ENCODE measurements around the gene LSP1.

LSP1 gene

DNA sequence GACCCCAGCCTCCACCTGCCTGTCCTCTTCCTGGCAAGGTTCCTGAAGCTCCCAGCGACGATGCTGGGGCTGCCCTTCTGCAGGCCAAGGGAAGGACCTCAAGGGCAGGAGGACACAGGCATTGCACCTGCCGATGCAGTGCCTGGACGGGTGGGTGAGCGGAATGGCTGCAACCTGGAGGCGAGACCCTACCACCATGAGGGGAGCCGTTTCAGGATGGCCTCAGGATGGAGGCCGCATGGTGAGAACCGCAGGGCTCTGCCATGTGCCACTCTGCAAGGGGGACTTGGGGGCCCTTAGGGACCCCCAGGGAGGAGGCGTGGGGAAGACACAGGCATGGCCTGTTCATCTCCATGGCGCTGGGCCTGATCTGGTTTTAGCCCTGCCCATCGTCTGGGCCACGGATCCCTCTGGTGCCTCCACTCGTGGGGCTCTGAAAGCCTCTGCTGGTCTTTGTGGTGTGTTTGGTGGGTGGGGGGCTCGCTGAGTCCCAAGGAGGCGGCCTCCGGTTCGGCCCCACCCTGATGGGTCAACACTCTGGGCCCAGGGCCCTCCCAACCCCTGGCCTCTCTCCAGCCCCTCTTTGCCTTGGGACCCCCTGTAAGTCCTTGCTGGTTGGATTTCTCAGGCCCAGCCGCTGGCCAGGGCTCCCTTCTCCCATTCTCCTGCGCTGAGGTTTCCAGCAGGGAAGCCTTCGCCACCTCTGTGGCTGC, 1.3 kb upstream of the LSP1 start:
- no peak for DNase-seq

DNA sequence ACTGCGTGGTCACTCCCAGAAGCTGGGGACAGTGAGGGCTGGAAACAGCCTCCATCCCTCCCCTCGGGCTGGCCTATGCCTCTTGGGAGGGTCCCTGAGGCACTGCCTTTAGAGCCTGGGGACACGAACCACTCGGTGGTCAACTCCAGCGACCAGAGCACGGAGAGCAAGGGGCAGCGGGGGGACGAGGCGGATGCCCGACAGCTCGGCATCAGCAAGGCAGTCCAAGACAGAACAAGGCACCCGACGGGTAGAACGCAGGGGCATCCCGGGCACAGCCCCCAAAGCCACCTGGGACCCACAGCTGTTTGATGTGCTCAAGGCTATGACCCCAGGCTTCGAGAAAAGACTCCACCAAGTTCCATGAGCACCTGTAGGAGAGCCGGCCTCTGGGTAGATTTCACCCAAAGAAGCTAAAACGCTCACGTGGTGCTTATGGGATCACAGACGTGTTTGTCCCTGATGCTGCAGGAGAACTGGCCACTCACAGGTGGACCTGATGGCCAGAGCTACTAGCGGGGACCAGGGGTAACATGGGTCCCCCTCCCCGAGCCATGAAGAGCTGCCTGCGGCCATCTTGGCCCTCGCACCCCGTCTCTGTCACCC, 510 bp upstream of the LSP1 start:
- DNase-seq, result no peak

DNA sequence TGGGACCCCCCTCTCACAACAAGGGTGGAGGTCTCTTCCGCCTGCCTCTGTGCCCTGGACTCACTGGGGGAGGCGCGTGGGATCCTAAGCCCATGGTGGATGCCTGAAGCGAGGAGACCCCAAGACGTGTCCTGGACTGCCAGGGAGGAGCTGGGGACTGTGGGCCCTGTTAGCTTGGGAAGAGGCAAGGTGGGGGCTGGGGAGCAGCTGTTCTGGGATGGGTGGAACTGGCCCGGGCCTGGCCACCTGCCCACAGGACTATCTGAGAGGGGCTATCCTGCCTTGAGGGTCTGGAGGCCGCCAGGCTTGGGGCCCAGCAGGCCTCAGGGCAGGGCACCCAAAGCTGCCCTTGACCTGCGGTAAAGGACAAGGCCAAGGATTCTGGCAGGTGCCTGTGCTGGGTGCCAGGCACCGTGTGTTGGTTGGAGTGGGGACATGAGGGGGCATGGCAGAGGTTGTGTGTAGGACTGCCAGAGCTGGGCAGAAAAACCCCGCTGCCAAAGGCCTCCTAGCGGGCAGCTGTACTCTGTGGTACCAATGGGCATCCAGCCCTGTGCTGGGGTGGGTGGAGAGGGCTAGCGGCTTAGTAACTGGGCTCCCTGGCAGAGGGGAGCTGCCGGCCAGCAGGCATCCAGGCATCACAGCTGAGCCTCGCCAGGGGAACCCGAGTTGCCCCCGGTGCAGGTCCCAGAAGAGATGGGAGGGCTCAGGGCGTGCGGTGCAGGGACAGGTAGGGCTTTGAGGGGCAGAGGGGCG, 670 bp downstream of the LSP1 start:
- DNase-seq, result no peak

DNA sequence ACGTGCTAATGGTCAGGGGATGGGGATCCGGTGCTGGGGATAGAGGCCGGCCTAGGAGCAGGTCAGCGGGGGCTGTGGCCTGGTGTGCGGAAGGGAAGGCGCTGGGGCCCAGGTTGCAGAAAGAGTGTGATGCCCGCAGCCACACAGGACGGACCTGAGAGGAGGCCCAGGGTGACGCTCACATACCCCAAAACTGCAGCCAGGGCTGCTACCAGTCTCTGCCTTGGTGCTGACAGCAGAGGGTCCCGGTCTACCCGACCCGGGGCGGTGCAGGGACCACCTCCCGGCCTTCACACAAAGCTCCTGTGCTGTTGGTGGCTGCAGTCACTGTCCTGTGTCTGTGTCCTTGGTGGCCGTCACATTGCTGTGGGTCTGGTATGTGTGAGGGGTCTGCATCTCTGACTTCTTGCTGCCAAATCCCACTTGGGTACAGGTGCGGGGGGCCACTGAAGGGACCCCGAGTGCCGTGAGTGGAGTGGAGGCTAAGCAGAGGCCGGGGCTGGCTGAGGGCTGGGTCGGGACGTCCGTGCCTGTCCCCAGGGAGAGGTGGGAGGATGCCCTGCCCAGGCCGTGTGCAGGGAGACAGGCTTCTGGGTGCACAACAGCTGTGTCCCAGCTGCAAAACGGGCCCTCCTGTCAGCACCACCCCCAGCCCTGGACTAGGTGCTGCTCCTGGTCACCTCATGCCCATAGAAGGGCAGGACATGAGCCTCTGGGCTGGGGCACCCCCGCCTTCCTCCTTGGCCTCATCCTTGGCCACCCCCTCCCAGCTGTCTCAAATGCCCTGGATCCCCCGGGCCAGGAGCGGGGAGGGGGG, 1.5 kb downstream of the LSP1 start:
- no peak for DNase-seq

DNA sequence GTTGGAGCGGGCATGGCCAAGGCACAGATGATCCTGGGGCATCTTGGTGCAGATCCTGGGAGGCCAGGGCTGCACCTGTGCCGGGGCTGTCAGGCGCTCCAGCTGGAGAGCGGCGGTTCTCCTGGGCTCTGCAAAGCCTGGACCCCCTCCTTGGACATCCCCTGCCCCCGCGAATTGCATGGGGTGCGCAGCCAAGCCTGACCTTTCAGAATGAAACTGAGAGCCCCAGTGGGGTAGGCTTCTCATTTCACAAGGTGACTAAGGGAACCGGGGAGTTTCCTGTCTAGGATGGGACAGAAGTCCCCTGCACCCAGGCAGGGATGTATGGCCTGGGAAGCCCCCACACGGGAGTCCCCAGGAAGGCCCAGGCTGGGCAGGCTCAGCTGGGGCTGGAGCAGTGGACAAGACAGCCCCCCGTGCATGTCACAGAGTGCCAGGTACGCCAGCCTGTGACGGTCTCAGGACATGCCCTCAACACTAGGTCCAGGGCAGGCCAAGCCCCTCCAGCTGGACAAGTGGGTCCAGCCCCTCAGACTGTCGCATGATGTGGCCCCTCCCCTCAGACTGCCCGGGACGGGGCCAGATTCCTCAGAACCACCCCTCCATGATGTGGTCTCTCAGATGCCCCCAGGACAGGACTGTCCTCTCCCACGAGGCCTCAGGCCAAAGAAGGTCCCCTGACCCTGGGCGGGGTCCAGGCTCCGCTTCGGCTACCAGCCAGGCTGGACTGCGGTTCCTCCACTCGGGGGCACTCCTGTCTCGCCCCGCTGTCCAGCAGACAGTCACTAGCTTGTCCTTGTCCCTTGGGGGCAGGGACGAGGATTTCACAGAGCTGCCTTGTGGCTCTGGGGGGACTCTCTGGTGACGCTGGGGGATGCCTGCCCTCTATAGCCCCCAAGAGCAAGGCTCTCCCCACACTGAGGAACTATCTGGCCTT, 2.3 kb downstream of the LSP1 start:
- DNase-seq, result peak; percentile 62

DNA sequence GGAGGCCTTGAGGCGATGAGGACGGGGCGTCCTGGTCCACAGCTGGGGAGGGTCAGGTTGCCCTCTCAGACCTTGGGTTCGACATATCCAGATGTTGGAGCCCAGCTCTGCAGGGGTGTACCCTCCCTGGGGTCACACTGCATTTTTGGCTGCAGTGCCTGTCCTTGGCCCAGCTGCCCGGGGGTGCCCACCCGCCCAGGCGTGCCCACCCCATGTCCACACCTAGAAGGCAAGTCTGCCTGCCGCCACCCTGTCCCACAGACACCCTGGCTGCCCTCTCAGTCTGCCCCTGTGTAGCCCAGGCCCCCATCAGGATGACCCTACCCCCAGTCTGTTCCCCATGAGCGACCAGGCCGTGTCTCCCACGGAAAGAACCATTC, 3.0 kb downstream of the LSP1 start:
- DNase-seq, result no peak

DNA sequence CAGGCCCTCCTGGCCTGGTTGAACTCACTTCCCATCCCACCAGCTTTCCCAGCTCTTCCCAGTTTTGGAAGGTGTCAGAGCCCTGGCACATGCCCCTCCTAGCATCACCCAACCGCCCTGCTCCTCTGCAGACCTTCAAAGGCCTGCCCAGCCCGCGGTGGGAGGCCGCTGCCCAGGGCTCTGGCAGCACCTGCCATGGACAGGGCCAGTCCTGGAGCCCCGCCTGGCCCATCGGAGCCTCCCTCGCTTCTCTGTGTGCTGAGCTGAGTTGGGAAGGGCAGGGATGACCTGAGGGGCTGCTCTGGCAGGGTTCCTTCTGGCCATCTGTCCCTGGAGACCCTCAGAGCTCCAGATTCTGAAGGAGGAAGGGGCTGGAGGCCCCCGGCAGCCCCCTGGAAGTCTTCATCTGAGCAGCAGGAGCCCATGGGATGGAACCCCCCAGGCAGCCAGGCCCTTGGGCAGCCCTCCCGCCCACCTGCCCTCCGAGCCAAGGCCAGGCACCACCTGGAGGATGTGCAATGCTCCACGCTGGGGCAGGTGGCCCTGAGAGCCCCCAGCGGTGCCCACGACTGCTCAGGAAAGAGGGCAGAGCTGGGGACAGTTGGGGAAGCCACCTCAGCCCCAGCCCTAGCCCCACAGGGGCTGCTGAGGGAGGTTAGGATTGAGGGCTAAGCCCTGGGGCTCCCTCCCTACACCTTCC, 3.6 kb downstream of the LSP1 start:
- DNase-seq, result no peak

DNA sequence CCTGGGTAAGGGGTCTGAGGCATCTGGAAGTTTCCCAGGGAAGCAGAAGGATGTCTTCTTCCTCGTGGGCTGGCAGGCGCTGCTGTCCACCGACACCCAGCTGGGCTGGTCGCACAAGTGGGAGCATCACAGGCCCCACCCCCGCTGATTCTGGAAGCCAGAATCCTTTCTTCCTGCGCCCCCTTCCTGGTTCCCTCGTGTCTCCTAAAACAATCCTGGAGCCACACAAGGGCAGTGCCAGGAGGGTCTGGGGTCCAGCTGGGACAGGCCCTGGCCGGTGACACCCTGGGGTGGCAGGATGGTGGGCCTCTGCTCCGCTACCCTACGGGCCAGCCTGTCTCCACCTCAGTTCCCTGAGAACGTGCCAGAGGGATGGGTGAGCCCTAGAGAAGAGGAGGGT, 4.2 kb downstream of the LSP1 start:
- DNase-seq, result no peak

DNA sequence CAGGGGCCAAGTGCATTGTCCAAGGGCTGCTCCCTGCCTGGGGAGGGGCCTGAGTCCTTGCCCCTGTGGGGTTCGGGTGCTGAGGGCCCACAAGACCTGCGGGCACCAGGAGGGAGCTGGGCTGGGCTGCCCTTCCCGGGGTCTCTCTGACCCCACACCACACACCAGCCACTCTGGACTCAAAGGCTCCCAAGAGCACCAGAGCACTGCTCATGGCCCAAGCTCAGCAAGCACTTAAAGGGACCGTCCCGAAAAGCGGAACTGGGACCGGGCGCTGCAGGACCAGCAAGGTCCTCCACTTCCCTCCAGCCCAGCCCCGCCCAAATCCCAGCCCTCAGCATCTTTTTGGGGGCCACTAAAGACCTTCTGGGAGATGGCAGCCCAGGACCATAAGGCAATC, 5.3 kb downstream of the LSP1 start:
- no peak for DNase-seq

DNA sequence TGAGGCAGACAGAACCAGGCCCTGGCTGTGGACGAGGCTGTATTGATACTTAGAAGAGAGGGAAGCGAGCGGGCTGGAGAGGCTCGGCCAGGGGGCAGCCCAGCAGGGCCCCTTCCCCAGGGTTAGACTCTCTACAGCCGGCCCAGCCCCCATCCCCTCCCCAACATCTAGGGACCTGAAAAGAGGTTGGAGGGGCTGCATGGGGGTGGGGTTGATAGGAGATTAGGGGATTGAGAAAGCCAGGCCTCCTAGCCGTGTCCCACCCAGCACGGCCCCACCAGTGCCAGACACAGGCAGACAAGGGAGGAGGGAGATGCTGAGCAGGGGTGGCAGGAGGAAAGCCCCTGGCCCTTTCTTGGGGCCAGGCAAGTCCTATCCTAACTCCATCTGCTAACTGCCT, 5.7 kb downstream of the LSP1 start:
- DNase-seq, result no peak

DNA sequence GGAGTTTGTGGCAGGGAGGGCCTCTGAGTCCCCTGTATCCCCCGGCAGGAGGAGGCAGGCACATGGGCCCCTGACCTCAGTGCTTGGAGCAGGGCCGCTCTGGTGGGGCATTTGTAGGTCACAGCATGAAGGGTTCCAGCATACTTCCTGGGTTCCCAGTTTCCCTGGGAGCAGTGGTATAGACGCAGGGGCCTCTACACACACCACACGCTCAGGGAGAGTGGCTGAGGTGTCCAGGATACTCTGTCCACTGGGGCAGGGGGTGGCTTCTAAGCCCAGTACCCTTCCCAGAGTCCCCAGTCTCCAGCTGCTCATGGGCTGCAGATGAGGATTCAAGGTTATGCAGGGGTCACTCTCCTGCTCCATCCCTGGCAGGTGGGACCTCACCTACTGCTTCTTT, 6.1 kb downstream of the LSP1 start:
- no peak for DNase-seq

DNA sequence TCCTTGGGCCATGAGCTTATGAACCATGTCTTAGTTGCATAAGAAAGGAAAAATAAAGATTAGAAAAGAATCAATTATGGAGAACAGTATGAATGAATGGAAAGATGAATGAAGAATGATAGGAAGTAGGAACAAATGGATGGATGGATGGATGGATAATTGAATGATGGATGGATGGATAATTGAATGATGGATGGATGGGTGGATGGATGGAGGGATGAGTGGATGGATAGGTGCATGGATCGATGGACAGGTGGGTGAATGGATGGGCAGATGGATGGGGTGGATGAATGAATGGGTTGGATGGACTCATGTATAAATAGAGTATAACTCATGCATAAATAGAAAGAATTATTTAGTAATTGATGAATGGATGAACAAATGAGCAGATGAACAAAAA, 7.2 kb downstream of the LSP1 start:
- DNase-seq, result no peak

DNA sequence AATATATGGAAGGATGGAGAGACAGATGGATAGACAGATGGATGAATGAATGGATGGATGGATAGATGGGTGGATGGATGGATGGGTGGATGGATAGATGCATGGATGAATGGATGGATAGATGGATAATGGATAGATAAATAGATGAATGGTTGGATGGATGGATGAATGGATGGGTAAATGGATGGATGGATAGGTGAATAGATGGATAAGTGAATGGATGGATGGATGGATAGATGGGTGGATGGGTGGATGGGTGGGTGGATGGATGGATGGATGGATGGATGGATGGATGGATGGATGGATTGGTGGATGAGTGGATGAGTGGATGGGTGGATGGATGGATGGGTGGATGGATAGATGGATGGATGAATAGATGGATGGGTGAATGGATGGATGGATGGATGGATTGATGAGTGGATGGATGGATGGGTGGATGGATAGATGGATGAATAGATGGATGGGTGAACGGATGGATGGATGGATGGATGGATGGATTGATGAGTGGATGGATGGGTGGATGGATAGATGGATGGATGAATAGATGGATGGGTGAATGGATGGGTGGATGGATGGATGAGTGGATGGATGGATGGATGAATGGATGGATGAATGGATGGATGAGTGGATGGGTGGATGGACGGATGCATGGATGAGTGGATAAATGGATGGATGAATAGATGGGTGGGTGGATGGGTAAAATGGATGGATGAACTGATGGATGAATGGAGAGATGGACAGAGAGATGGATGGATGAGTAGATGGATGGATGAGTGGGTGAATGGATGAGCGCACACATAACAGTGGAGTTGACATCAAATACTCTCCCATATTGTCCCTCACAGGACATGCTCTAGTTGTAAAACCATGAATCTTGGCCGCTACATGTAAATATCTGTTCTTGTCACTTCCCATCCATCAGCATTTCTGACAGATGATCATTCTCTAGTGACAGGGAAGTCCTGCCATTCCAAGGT, 8.8 kb downstream of the LSP1 start:
- no peak for DNase-seq

DNA sequence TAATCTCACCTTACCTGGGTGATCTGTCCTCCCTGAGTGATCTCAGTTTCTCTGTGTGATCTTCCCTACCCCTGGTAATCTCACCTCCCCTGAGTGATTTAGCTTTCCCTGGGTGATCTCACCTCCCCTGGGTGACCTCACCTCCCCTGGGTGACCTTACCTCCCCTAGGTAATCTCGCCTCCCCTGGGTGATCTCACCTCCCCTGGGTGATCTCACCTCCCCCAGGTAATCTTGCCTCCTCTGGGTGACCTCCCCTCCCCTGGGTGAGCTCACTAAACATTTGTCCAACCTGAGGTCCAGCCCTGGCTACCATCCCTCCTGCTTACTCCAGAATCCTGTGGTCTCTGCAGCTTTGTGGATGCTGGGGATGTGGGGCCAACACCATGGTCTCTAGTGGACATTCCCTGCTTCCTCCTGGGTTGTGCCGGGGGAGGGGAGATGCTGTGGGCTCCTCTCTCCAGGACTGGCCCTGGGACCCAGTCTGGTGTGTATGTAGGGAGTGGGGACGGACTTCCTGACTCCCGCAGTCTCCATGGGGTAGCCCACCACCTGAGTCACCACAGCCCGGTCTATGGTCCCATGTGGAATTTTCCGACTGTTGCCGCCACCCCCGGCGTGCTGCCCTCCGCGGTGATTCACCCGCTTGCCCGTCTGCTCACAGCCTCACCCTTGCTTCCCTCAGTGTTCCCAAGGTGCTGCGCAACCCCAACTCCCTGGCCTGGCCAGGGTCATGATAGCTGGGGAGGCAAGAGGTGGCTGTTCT, 9.9 kb downstream of the LSP1 start:
- no peak for DNase-seq

DNA sequence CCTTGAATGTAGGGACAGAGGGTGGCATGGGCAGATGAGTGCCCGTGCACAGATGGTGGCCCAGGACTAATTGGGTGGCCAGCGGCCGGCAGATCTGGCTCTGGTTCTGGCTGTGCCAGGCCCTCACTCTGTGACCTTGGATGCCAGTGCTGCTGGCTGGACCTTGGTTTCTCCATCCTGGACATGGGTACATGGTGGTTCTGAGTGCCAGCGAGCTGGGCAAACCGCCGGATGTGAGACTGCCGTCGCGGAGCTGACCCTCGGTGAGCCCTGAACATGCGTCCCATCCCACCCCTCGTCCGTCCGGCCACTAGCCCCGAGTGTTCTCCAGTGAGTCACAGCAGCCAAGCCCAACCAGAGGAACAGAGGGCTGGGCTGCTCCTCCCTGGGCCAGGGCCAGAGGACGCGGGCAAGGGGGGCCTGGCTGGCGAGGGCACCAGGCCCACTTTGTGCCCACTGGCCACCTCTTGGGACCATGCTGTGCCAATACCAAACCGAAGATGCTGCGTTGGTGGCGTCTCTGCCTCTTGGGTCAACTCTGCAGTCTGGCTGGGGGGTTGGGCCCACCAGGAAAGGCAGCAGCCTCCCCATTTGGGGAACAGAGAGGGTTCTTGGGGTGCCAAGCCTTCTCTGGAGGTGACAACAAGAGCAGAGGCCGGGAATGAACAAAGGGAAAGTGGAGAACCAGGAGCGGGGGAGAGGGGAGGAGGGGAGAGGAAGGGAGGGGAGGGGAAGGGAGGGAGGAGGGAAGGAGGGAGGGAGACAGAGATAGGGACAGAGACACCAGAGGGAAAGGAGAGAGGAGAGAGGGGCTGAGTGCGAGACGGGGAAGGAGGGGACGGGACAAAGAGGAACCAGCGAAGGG, 10.7 kb downstream of the LSP1 start:
- DNase-seq, result no peak

DNA sequence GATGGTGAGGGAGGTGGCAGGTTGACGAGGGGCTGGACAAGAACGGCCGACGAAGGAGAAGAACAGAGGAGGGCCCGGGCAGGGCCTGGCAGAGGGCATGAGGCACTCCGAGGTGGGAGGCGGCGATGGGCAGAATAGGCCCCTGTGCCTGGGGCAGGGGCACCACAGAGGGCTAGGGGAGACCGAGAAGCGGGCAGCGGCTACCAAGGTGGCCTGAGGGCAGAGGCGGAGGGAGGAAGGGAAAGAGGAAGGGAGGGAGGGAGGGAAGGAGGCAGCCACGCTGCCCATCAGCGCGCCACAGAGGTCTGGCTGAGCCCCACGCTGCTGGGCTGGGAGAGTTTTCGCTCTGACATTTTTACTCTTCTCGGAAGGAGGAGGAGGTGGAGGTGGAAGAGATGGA, 11.3 kb downstream of the LSP1 start:
- DNase-seq, result no peak

DNA sequence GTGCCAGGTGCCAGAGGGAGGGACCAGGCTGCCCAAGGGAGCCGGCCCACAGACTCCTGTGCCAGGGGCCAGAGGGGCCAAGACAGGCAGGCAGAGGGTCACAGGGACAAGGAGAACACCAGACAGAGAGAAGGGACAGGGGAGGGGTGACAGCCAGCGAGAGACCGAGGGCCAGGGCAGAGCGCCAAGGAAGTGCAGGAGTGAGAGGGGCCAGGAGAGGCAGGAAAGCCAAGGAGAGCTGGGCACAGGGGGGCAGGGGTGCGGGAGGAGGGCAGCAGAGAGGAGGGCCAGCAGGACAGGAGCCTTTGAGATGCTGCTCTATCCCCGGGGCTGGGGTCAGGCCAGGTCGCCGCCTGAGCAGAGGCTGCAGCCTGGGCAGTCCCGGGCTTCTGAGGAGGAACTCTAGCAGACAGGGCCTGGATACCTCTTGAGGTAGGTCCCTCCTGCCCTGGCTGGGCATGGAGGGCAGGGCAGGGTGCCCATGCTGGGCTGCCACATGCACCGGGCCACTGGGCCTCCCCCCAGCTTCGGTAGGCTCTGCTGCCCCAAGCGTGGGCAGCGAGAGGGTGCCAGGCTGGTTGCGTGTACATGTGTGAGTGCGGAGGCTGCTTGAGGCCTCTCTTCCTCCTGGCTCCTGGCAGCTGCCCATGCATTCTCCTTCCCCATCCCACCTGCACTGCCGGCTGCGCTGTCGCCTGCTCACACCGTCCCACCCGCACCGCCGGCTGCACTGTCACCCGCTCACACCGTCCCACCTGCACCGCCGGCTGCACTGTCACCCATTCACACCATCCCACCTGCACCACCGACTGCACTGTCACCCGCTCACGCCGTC, 12.2 kb downstream of the LSP1 start:
- no peak for DNase-seq

DNA sequence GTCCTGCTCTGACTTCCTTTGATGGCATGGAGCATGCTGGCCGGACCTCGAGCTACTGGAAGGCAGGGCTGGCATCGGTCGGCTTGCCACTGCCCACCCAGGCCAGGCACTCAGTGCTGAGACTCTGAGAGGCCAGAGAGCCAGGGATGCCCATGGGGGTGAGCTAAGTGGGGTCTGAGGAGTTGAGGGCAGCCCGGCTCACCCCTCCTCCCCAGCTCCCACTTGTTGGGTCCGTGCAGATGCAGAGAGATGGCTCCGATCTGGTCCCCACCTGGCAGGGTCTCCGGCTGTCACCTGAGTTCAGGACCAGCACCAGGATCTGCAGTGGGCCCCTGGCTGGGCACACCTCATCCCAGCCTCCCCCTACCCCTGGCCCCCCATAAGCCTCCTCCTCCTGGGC, 13.3 kb downstream of the LSP1 start:
- no peak for DNase-seq
